SK-N-SH (cell line): ENCODE results near the gene ARID1B. TPM values are rescaled to one million over a fixed set of nuclear protein-coding genes. Genes with fewer than 3 reads are reported as not detected.

Experiments used
- CTCF ChIA-PET: fragments of 300-600, 350-600 bp; formaldehyde crosslinking; extraction: SDS; loops from one replicate; lab custom pipeline; 2021; lab: Yijun Ruan, JAX
- POLR2A ChIA-PET: fragments of 350-600 bp; sonication (Branson Sonifier 250); formaldehyde crosslinking; extraction: SDS; loops from one replicate; lab custom pipeline; 2020; ENCODE audit warnings: antibody characterized with exemption, inconsistent platforms; lab: Yijun Ruan, JAX
- DNase-seq: peaks from one replicate; pipeline ENCODE4 v3.0.0; 2012
- H2AFZ ChIP-seq: fragments of 200-600 bp; sonication (generic); 2 replicates; pipeline ENCODE4 v1.8.1; 2016; ENCODE audit warnings: antibody characterized with exemption, mild to moderate bottlenecking, low read depth
- H3F3A ChIP-seq: fragments of 200-600 bp; sonication (generic); replicated peaks from 2 replicates; pipeline ENCODE3; 2016; ENCODE audit warnings: antibody characterized with exemption, mild to moderate bottlenecking; ENCODE audit not compliant: insufficient read depth
- H3K27ac ChIP-seq, 2 experiments: fragments of 200-500 bp in 1 of 2; fragments of 200-600 bp in 1 of 2; sonication (Bioruptor generic) in 1 of 2; sonication (generic), shearing (Covaris generic) in 1 of 2; 2 replicates each; pipeline versions ENCODE4 v1.5.1 to v1.6.1; 2014 to 2016; ENCODE audit warnings: low read depth in 2 of 2, inconsistent platforms in 1 of 2, low read length in 1 of 2, mild to moderate bottlenecking in 1 of 2, mixed read lengths in 1 of 2
- H3K27me3 ChIP-seq: fragments of 200-600 bp; sonication (generic), shearing (Covaris generic); 2 replicates; pipeline ENCODE4 v1.6.1; 2016; ENCODE audit warnings: mixed run types; ENCODE audit not compliant: insufficient read depth
- H3K36me3 ChIP-seq, 2 experiments: fragments of 200-500 bp in 1 of 2; fragments of 200-600 bp in 1 of 2; sonication (Bioruptor generic) in 1 of 2; sonication (generic) in 1 of 2; replicated peaks in 1 of 2; 2 replicates each; pipeline versions ENCODE3 to v1.5.1; 2014 to 2016; ENCODE audit warnings: low read length in 1 of 2, mild to moderate bottlenecking in 1 of 2; ENCODE audit not compliant: insufficient read depth in 2 of 2, control insufficient read depth in 1 of 2
- H3K4me1 ChIP-seq, 2 experiments: fragments of 200-500 bp in 1 of 2; fragments of 200-600 bp in 1 of 2; sonication (Bioruptor generic) in 1 of 2; sonication (generic), shearing (Covaris generic) in 1 of 2; 2 replicates each; pipeline versions ENCODE4 v1.5.1 to v1.6.1; 2014 to 2016; ENCODE audit warnings: low read depth in 1 of 2, low read length in 1 of 2, mixed run types in 1 of 2; ENCODE audit not compliant: insufficient read depth in 2 of 2, control insufficient read depth in 1 of 2
- H3K4me2 ChIP-seq: fragments of 200-600 bp; sonication (generic), shearing (Covaris generic); 2 replicates; pipeline ENCODE4 v1.6.1; 2017; ENCODE audit warnings: mixed run types
- H3K4me3 ChIP-seq, 2 experiments: fragments of 200-500 bp in 1 of 2; fragments of 200-600 bp in 1 of 2; sonication (Bioruptor generic) in 1 of 2; sonication (generic), shearing (Covaris generic) in 1 of 2; 2 replicates each; pipeline versions ENCODE4 v1.5.1 to v1.8.1; 2014 to 2016; ENCODE audit warnings: low read depth in 2 of 2, inconsistent platforms in 1 of 2, low read length in 1 of 2, mild to moderate bottlenecking in 1 of 2, mixed read lengths in 1 of 2, moderate library complexity in 1 of 2
- H3K79me2 ChIP-seq: fragments of 200-600 bp; sonication (generic); 2 replicates; pipeline ENCODE4 v1.8.1; 2017; ENCODE audit warnings: mild to moderate bottlenecking; ENCODE audit not compliant: insufficient read depth
- H3K9ac ChIP-seq: fragments of 200-600 bp; sonication (generic); 2 replicates; pipeline ENCODE4 v1.6.1; 2017; ENCODE audit warnings: mixed run types
- H3K9me2 ChIP-seq: fragments of 200-600 bp; sonication (generic); 2 replicates; pipeline ENCODE4 v1.6.1; 2017; ENCODE audit warnings: mixed run types
- H3K9me3 ChIP-seq: fragments of 200-600 bp; sonication (generic); 2 replicates; pipeline ENCODE4 v1.6.1; 2017; ENCODE audit warnings: mixed run types, mild to moderate bottlenecking, moderate library complexity
- H4K20me1 ChIP-seq: fragments of 200-600 bp; sonication (generic); 2 replicates; pipeline ENCODE4 v1.6.1; 2017; ENCODE audit warnings: mild to moderate bottlenecking, mixed run types; ENCODE audit not compliant: insufficient read depth
- CHD2 ChIP-seq: fragments of 150-350 bp; IDR thresholded peaks from 2 replicates; pipeline ENCODE4 v1.6.1; 2018; ENCODE audit warnings: low read length; ENCODE audit not compliant: partially characterized antibody
- EP300 ChIP-seq, 2 experiments: IDR thresholded peaks; 2 replicates each; pipeline versions ENCODE4 v1.4.0 to v1.6.1; 2012; ENCODE audit warnings: borderline replicate concordance in 1 of 2, low read depth in 1 of 2, low read length in 1 of 2
- FOXJ3 ChIP-seq: sonication (generic); formaldehyde crosslinking; IDR thresholded peaks from 2 replicates; pipeline ENCODE4 v1.5.1; 2020; ENCODE audit warnings: mild to moderate bottlenecking, missing genetic modification reagents
- FOXM1 ChIP-seq: IDR thresholded peaks from 2 replicates; pipeline ENCODE4 v1.4.0; 2012; ENCODE audit warnings: low read depth, mild to moderate bottlenecking
- IRF3 ChIP-seq: fragments of 150-350 bp; IDR thresholded peaks from 2 replicates; pipeline ENCODE4 v1.6.1; 2016; ENCODE audit warnings: mild to moderate bottlenecking, low read depth, low read length
- JUND ChIP-seq: IDR thresholded peaks from 2 replicates; pipeline ENCODE4 v1.4.0; 2012
- MEF2A ChIP-seq: IDR thresholded peaks from 2 replicates; pipeline ENCODE4 v1.4.0; 2012; ENCODE audit warnings: low read depth, borderline replicate concordance
- MXI1 ChIP-seq: IDR thresholded peaks from 2 replicates; pipeline ENCODE4 v1.6.1; 2012; ENCODE audit warnings: mild to moderate bottlenecking, low read depth, low read length, improper control_type of control experiment
- NFIC ChIP-seq: IDR thresholded peaks from 2 replicates; pipeline ENCODE4 v1.4.0; 2012; ENCODE audit warnings: borderline replicate concordance
- PBX3 ChIP-seq: IDR thresholded peaks from 2 replicates; pipeline ENCODE4; 2012
- REST ChIP-seq: IDR thresholded peaks from 2 replicates; pipeline ENCODE4 v1.6.1; 2012; ENCODE audit warnings: mild to moderate bottlenecking, low read depth, low read length, moderate library complexity
- WGBS: methylation state at CpG from one replicate; pipeline ENCODE4 v1.1.6; 2017; ENCODE audit warnings: low lambda C conversion rate; 5-methylcytosine and 5-hydroxymethylcytosine counted together
- polyA plus RNA-seq, 3 experiments: library from polyadenylated mRNA; depleted of rRNA; stranded (reverse); fragments of >200 nt; gene quantifications; 2 replicates each; pipeline ENCODE4 v1.2.3, GENCODE V29; 2012

Gene ARID1B
- polyA plus RNA-seq, 1 of the 3 experiments (the other 2 are of a cell fraction) = 13.6 TPM

GRCh38 chr6:156890627-156891314 is 113.6 kb downstream of the ARID1B start (continued):
- TF ChIP-seq REST (no peak), EP300 (IDR thresholded peaks at IDR 0.05; ENCODE audit: borderline replicate concordance in 1 of 2, low read depth in 1 of 2, low read length in 1 of 2) (no peak), FOXJ3 (CRISPR knock-in tag) (no peak), CHD2 (no peak)

DNA sequence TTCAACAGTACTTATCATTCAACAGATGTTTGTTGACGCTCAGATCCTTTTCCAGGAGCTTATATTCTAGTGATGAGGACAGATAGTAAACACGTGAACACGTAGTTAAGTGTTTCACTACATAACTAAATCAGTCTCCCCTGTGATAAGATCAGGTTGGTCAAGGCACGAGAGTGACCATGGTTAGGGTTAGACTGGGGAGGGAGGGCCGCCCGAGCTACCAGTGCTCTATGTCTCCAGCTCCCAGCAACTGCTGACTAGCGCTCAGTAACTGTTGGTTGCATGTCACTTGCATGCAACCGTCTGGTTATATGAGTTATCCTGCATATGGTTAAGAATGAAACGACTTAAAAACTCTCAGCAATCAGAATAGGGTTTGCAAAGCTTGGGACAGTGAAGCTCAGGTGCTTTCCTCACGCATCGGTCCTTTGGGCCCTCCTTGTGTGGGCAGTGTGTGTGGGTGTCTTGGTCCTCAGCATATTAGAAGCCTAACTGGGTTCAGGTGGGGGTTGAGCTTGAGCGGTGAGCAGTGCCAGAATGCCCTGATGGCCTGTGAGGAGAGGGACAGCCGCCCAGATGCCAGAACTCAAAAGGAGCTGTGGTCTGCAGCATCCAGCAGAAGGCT is 120.8 kb downstream of the ARID1B start:
- Histone ChIP-seq H3K9ac (no peak overlapping the region), H3F3A (peaks cover 5% of the 10 kb centered on the region), H3K79me2 (peaks cover 86% of the 10 kb centered on the region), H2AFZ (no peak overlapping the region), H4K20me1 (peaks cover 64% of the 10 kb centered on the region), H3K9me2 (no peaks in the 10 kb centered on the region), H3K27me3 (no peaks in the 10 kb centered on the region), H3K36me3 (peaks cover 0 to 6% of the 10 kb centered on the region in 2 experiments), H3K4me3 (no peak overlapping the region), H3K4me1 (peaks cover 0 to 20% of the 10 kb centered on the region in 2 experiments; a peak in 2 of 4 replicates), H3K4me2 (no peak overlapping the region), H3K27ac (no peak overlapping the region; a peak in 1 of 4 replicates), H3K9me3 (no peaks in the 10 kb centered on the region)
- WGBS = 92% methylated on average over 13 of the region's 13 CpGs
- CTCF ChIA-PET = interaction anchor here (1.9 kb wide), 1 partner anchor 12 kb away, joined by 5 read pairs; no protein-coding TSS in a partner anchor
- TF ChIP-seq MEF2A (no peak), JUND (no peak), EP300 (IDR thresholded peaks at IDR 0.05; ENCODE audit: borderline replicate concordance in 1 of 2, low read depth in 1 of 2, low read length in 1 of 2) (no peak), NFIC (no peak), FOXM1 (no peak), PBX3 (no peak), MXI1 (no peak), IRF3 (no peak)
- POLR2A ChIA-PET = no interaction called here
- DNase-seq = no peak
